A673 (cell line): ENCODE data around the gene SCAF4. TPM values are rescaled to one million over a fixed set of nuclear protein-coding genes. Genes with fewer than 3 reads are reported as not detected.

ENCODE experiments used
- BruUV-seq: library from RNA; stranded (reverse); fragments of 400-500 nt; replicated peaks from 2 replicates; lab custom pipeline; 2021; lab: Mats Ljungman, UMichigan
- CTCF ChIA-PET: fragments of 300-600 bp; sonication (Branson Sonifier 250); formaldehyde crosslinking; loops from one replicate; lab custom pipeline; 2022; ENCODE audit warnings: antibody characterized with exemption; lab: Charles Lee
- POLR2A ChIA-PET: fragments of 300-600 bp; sonication (Branson Sonifier 250); formaldehyde crosslinking; loops from one replicate; lab custom pipeline; 2022; ENCODE audit warnings: antibody characterized with exemption; ENCODE audit not compliant: low non-redundant PET; lab: Charles Lee
- DNase-seq: peaks from one replicate; pipeline ENCODE4 v3.0.0-alpha.2; 2015; ENCODE audit warnings: low spot score
- H3K27ac ChIP-seq: fragments of 200-600 bp; sonication (generic); 2 replicates; pipeline ENCODE4 v1.5.1; 2016; ENCODE audit warnings: mixed run types, low read depth, mild to moderate bottlenecking, mixed read lengths, antibody characterized with exemption, low read length; ENCODE audit not compliant: poor library complexity, severe bottlenecking
- H3K27me3 ChIP-seq: fragments of 200-600 bp; sonication (generic); replicated peaks from 2 replicates; pipeline ENCODE4 v1.6.1; 2017; ENCODE audit warnings: mixed run types, low read depth, mild to moderate bottlenecking, mixed read lengths, antibody characterized with exemption, low read length; ENCODE audit not compliant: insufficient read depth, poor library complexity
- H3K36me3 ChIP-seq: fragments of 200-600 bp; sonication (generic); 2 replicates; pipeline ENCODE4 v1.6.1; 2016; ENCODE audit warnings: mixed run types, mild to moderate bottlenecking, mixed read lengths, antibody characterized with exemption, low read length; ENCODE audit not compliant: insufficient read depth, poor library complexity, severe bottlenecking
- H3K4me1 ChIP-seq: fragments of 200-600 bp; sonication (generic); 2 replicates; pipeline ENCODE4 v1.6.1; 2017; ENCODE audit warnings: mixed run types, mild to moderate bottlenecking, mixed read lengths, antibody characterized with exemption, low read length; ENCODE audit not compliant: insufficient read depth, poor library complexity, severe bottlenecking
- H3K4me3 ChIP-seq: fragments of 200-600 bp; sonication (generic); 2 replicates; pipeline ENCODE4 v1.5.1; 2016; ENCODE audit warnings: low read depth, mixed run types, mild to moderate bottlenecking, mixed read lengths, low read length; ENCODE audit not compliant: poor library complexity, severe bottlenecking
- H3K9me3 ChIP-seq: fragments of 200-600 bp; sonication (generic); 2 replicates; pipeline ENCODE4 v1.6.1; 2016; ENCODE audit warnings: mixed run types, low read depth, mild to moderate bottlenecking, mixed read lengths, antibody characterized with exemption, low read length; ENCODE audit not compliant: poor library complexity, severe bottlenecking
- CTCF ChIP-seq: fragments of 300-800, 200-600 bp; sonication (generic); conservative IDR thresholded peaks from 2 replicates; pipeline ENCODE4 v1.5.1; 2017; ENCODE audit warnings: low read depth, mild to moderate bottlenecking, antibody characterized with exemption, low read length, moderate library complexity, mixed read lengths
- EZH2 ChIP-seq: fragments of 200-600 bp; sonication (generic); IDR thresholded peaks from 2 replicates; pipeline ENCODE4 v1.6.1; 2017; ENCODE audit warnings: borderline replicate concordance, low read depth, mild to moderate bottlenecking, mixed read lengths, antibody characterized with exemption, low read length; ENCODE audit not compliant: poor library complexity, severe bottlenecking
- intact Hi-C: fragments of 100-400 bp; cut with micrococcal nuclease; formaldehyde crosslinking; loops from one replicate; pipeline ENCODE4 v1.10.0; 2022; ENCODE audit not compliant: unreplicated experiment
- total RNA-seq: library from RNA; stranded (reverse); gene quantifications from 2 replicates; pipeline ENCODE4 v1.2.3, GENCODE V29; 2021

The SCAF4 gene
- total RNA-seq, 1 experiment from 2014 or later, result 57.0 TPM

- no TSS peak for BruUV-seq
- H3K4me3 ChIP-seq, result no peak overlapping the region
- intact Hi-C loops, result no loop called here
- no peak for DNase-seq
- ChIA-PET CTCF (no interaction called here), POLR2A (no interaction called here)
- H3K36me3 ChIP-seq, result peaks cover 13% of the 10 kb centered on the region
- no peaks in the 10 kb centered on the region for H3K9me3 ChIP-seq
- H3K4me1 ChIP-seq, result no peaks in the 10 kb centered on the region
- TF ChIP-seq CTCF, result no peak
- no peak for TF ChIP-seq EZH2
- no peak overlapping the region for H3K27ac ChIP-seq
- H3K27me3 ChIP-seq, result no peaks in the 10 kb centered on the region
These were observed 54.9 kb downstream of the SCAF4 start for GRCh38 chr21:31677047-31677446.

GRCh38 chr21:31675960-31676359 lies 56.0 kb downstream of the SCAF4 start:
- ChIA-PET POLR2A (no interaction called here), CTCF (no interaction called here)
- no peaks in the 10 kb centered on the region for H3K27me3 ChIP-seq
- no peak for TF ChIP-seq EZH2
- no peak for TF ChIP-seq CTCF
- no peaks in the 10 kb centered on the region for H3K4me1 ChIP-seq
- no peak overlapping the region for H3K27ac ChIP-seq
- no peak overlapping the region for H3K4me3 ChIP-seq
- peaks cover 18% of the 10 kb centered on the region for H3K36me3 ChIP-seq
- intact Hi-C loops, result no loop called here
- no TSS peak for BruUV-seq
- no peaks in the 10 kb centered on the region for H3K9me3 ChIP-seq
- no peak for DNase-seq

- no peaks in the 10 kb centered on the region for H3K27me3 ChIP-seq
- no peaks in the 10 kb centered on the region for H3K9me3 ChIP-seq
- intact Hi-C loops, result no loop called here
- POLR2A ChIA-PET, result no interaction called here
- peaks cover 19% of the 10 kb centered on the region for H3K36me3 ChIP-seq
- CTCF ChIA-PET, result no interaction called here
- no peak overlapping the region for H3K27ac ChIP-seq
- no TSS peak for BruUV-seq
- TF ChIP-seq EZH2 (no peak), CTCF (no peak)
- no peak for DNase-seq
- H3K4me1 ChIP-seq, result no peaks in the 10 kb centered on the region
- H3K4me3 ChIP-seq, result no peak overlapping the region
These were observed 56.6 kb downstream of the SCAF4 start for GRCh38 chr21:31675318-31675717.
